Astrocyte of the cerebellum (primary cell): ENCODE data around the gene BRWD1.

Experiments used
- DNase-seq: peaks from one replicate; pipeline ENCODE4 v3.0.0-alpha.2; 2011; ENCODE audit warnings: low read depth
- H3K4me3 ChIP-seq: 2 replicates; pipeline ENCODE4 v1.5.1; 2011; ENCODE audit warnings: mild to moderate bottlenecking, low read depth, low read length, moderate library complexity
- CTCF ChIP-seq: IDR thresholded peaks from 2 replicates; pipeline ENCODE4 v1.5.1; 2012; ENCODE audit warnings: low read length, low read depth, moderate library complexity, mild to moderate bottlenecking; ENCODE audit errors: missing control alignments
- in situ Hi-C: cut with HindIII; loops from 2 replicates; pipeline ENCODE4 v1.10.0; 2017; ENCODE audit warnings: low sequenced_read_pairs

Gene BRWD1

GRCh38 chr21:39180429-39181019 is 132.9 kb downstream of the BRWD1 start:
- DNase-seq: no peak
- TF ChIP-seq CTCF: peak; percentile 24
- H3K4me3 ChIP-seq: no peak overlapping the region
- in situ Hi-C loops: no loop called here

- H3K4me3 ChIP-seq: no peak overlapping the region
- in situ Hi-C loops: no loop called here
- TF ChIP-seq CTCF: no peak
- DNase-seq: no peak
These were observed 135.0 kb downstream of the BRWD1 start for GRCh38 chr21:39178421-39178820.

- in situ Hi-C loops: no loop called here
- no peak for TF ChIP-seq CTCF
- DNase-seq: no peak
- H3K4me3 ChIP-seq: no peak overlapping the region
These were observed 137.1 kb downstream of the BRWD1 start for GRCh38 chr21:39176271-39176709.

- no peak overlapping the region for H3K4me3 ChIP-seq
- TF ChIP-seq CTCF: no peak
- no peak for DNase-seq
- in situ Hi-C loops: no loop called here
These were observed 137.8 kb downstream of the BRWD1 start for GRCh38 chr21:39175665-39176064.

- TF ChIP-seq CTCF: peak; percentile 9
- no peak overlapping the region for H3K4me3 ChIP-seq
- no peak for DNase-seq
- in situ Hi-C loops: no loop called here
These were observed 138.3 kb downstream of the BRWD1 start for GRCh38 chr21:39175154-39175553.

- TF ChIP-seq CTCF: no peak
- no peak for DNase-seq
- in situ Hi-C loops: loop anchor here (25.0 kb wide), 1 partner anchor 662 kb away; no protein-coding TSS in a partner anchor
- no peak overlapping the region for H3K4me3 ChIP-seq
These were observed 139.4 kb downstream of the BRWD1 start for GRCh38 chr21:39173716-39174680.
